Measurements from ENCODE around the gene KRTAP10-10.

DNA sequence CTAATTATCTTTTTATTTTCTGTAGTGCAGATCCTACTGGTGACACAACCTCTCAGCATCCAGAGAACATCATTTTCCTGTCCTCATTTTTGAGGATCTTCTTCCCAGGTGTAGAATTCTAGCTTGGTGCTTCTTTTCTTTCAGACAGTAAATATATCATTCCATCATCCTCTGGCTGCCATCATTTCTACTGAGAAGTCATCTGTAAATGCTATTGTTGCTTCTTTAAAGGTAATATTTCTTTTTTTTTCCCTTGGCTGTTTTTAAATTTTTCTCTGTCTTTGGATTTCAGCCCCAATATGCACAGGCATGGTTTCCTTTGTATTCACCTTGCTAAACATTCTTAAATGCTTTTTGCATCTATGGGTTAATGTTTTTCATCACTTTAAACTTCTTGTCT is 13.6 kb upstream of the KRTAP10-10 start:
- TF ChIP-seq, protein P1, sequence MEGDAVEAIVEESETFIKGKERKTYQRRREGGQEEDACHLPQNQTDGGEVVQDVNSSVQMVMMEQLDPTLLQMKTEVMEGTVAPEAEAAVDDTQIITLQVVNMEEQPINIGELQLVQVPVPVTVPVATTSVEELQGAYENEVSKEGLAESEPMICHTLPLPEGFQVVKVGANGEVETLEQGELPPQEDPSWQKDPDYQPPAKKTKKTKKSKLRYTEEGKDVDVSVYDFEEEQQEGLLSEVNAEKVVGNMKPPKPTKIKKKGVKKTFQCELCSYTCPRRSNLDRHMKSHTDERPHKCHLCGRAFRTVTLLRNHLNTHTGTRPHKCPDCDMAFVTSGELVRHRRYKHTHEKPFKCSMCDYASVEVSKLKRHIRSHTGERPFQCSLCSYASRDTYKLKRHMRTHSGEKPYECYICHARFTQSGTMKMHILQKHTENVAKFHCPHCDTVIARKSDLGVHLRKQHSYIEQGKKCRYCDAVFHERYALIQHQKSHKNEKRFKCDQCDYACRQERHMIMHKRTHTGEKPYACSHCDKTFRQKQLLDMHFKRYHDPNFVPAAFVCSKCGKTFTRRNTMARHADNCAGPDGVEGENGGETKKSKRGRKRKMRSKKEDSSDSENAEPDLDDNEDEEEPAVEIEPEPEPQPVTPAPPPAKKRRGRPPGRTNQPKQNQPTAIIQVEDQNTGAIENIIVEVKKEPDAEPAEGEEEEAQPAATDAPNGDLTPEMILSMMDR (IDR thresholded peaks at IDR 0.05): no peak
- TF ChIP-seq POLR2A (IDR thresholded peaks at IDR 0.05): no peak

All from testis (tissue), 2 donors.